IPS-15b (cell line): ENCODE data around the gene WIPF1.

ENCODE experiments used
- H3K27me3 ChIP-seq: one replicate; pipeline ENCODE4 v1.6.1; 2013; ENCODE audit warnings: low read length; ENCODE audit not compliant: control insufficient read depth, insufficient read depth
- H3K36me3 ChIP-seq: one replicate; pipeline ENCODE4 v1.6.1; 2013; ENCODE audit warnings: low read length; ENCODE audit not compliant: control insufficient read depth, insufficient read depth
- H3K4me1 ChIP-seq: one replicate; pipeline ENCODE4 v1.6.1; 2013; ENCODE audit warnings: mild to moderate bottlenecking, low read length; ENCODE audit not compliant: control insufficient read depth, insufficient read depth
- H3K4me3 ChIP-seq: one replicate; pipeline ENCODE4 v1.5.1; 2013; ENCODE audit warnings: low read depth, low read length
- H3K9ac ChIP-seq: one replicate; pipeline ENCODE4 v1.6.1; 2013; ENCODE audit warnings: low read depth, mild to moderate bottlenecking, low read length
- H3K9me3 ChIP-seq: one replicate; pipeline ENCODE4 v1.6.1; 2013; ENCODE audit warnings: mild to moderate bottlenecking, low read length; ENCODE audit not compliant: control insufficient read depth, insufficient read depth

The WIPF1 gene

DNA sequence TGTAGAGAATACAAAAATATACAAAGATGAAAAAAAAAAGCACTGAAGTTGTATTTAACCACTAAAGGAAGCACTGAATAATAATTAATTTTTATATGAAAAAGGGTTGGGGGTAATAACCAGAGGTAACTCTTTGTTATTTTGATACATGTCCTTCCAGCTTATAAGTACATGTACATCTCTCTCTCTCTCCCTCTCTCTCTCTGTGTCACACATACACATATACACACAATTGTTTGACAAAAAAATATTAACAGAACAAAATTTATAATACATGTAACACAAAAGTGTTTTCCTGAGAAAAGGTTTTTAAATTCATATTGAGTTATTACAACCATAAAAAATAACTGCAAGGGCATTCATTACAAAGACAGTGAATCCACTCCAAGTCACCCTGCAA lies 4.6 kb downstream of the WIPF1 start:
- Histone ChIP-seq H3K27me3 (no peaks in the 10 kb centered on the region), H3K4me1 (peaks cover 7% of the 10 kb centered on the region), H3K36me3 (no peaks in the 10 kb centered on the region), H3K9ac (no peak overlapping the region), H3K4me3 (no peak overlapping the region), H3K9me3 (no peaks in the 10 kb centered on the region)

DNA sequence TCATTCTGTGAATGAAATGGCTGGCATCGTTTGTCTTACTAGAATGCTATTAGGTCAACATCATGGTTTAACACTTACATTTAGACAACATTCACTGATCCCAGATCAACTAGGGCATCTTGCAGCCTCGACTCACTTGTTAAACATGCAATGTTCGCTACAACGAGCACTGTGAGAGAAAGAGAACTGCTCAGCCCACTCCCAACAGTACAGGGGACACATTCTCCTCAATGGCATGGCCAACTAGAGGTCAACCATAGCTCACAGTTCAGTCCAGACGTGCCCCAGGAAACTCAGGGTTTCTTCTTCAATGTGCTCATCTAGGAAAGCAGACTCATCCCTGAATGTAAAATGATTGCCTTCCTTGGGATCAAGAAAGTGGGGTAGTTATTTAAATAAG lies 5.9 kb downstream of the WIPF1 start:
- Histone ChIP-seq H3K4me1 (peaks cover 8% of the 10 kb centered on the region), H3K36me3 (no peaks in the 10 kb centered on the region), H3K4me3 (no peak overlapping the region), H3K9ac (no peak overlapping the region), H3K27me3 (no peaks in the 10 kb centered on the region), H3K9me3 (no peaks in the 10 kb centered on the region)

DNA sequence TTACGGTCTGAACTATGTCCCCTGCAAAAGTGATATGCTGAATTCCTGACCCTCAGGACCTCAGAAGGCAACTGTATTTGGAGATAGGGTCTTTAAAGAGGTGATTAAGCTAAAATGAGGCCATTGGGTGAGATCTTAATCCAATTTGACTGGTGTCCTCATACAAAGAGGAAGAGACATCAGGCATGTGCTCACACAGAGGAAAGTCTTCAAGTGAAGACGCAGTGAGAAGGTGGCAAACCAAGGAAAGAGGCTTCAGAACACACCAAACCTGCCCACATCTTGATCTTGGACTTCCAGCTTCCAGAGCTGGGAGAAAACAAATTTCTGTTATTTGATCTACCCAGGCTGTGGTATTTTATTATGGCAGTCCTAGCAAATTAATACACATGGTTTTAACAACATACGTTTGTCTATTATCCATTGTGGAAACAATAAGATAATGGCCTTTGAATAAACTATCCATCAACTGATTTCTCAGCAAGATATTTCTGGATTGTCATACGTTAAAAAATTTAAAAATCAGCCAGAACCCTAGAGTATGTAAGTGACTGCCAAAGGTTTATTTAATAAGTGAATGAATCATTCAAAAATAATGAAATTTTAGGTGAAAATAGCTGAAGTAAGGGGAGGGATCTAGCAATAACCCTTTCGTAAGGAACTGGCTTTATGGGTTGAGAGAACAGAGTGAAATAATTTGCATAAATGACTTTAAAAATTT lies 6.5 kb downstream of the WIPF1 start:
- H3K4me3 ChIP-seq: no peak overlapping the region
- H3K9ac ChIP-seq: no peak overlapping the region
- H3K36me3 ChIP-seq: no peaks in the 10 kb centered on the region
- peaks cover 10% of the 10 kb centered on the region for H3K4me1 ChIP-seq
- H3K27me3 ChIP-seq: no peaks in the 10 kb centered on the region
- H3K9me3 ChIP-seq: no peaks in the 10 kb centered on the region

DNA sequence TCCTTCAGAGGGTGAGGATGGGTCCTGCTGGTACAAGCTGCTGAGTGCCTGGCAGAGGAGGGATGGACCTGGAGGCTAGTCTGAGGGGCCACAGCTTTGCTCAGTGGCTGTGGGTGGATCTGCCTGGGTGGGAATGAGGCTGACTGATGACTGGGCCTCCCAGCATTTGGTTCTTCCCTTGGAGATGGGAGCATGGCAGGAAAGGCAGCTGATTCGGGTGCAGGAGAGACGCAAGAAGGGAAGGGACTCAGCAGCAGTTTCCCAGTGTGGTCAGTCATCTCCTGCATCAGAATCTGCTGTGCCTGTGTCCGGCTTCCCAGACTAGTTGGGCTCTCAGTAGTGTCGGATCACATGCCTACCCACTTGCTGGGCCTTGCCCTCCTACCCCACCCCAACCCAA lies 7.3 kb downstream of the WIPF1 start:
- H3K4me3 ChIP-seq: no peak overlapping the region

DNA sequence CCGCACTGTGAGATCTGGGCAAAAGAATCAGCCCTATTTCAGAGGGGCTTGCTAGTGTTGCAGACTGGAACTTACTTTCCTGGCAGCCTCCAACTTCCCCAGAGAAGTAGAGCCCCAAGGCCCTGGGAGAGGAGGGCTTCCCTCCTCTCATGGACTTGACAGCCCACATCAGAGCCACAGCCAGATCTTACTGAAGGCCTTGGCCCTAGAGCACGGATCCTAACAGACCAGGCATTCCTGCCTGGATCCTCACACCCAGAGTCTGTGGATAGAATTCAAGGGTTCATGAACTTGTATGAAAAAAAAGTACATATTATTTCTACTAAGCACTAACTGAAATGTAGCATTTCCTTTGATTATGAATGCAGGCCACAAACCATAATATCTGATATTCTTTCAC lies 8.3 kb downstream of the WIPF1 start:
- Histone ChIP-seq H3K9me3 (no peaks in the 10 kb centered on the region), H3K27me3 (no peaks in the 10 kb centered on the region), H3K4me3 (no peak overlapping the region), H3K36me3 (no peaks in the 10 kb centered on the region), H3K4me1 (peaks cover 20% of the 10 kb centered on the region), H3K9ac (no peak overlapping the region)

More for the DNA sequence above, 7.3 kb downstream of the WIPF1 start:
- Histone ChIP-seq H3K36me3 (no peaks in the 10 kb centered on the region), H3K4me1 (peaks cover 17% of the 10 kb centered on the region), H3K27me3 (no peaks in the 10 kb centered on the region), H3K9me3 (no peaks in the 10 kb centered on the region), H3K9ac (no peak overlapping the region)

DNA sequence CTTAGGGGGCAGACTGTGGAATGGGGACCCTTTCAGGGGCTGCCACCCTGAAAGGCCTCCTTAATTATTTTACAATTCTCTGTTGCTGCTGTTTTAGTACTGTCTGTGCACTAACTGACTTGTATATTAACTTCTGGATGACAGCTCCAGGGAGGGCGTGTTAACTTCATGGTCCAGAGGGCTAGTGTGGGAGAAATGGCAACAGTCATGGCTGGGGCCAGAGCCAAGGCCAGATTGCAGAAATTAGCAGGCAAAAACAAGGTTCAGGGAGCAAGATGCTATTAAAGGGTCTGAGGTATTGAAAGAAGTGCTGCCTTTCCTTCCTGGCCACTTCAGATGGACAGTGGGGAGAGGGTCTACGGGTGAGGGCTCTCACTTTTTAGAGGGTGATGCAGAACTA lies 9.1 kb downstream of the WIPF1 start:
- Histone ChIP-seq H3K27me3 (no peaks in the 10 kb centered on the region), H3K9me3 (no peaks in the 10 kb centered on the region), H3K9ac (no peak overlapping the region), H3K36me3 (no peaks in the 10 kb centered on the region), H3K4me1 (peaks cover 16% of the 10 kb centered on the region), H3K4me3 (no peak overlapping the region)

DNA sequence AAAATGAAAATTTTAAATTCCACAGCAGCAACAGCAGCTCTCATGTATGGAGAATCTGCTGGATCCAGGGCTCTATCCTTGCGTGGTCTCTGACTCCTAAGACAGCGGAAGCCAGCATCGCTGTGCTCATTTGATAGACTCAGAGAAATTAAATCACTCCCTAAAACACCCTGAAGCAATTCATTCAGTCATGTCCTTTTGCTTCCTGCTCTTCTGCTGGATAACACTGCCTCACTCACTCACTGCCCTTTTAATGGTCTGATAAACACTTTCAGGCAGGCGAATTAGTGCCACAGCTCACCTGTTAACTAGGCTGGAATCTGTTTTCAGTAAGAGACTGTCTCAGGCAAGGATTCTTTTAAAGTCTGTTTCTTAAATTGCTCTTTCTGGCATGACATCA lies 10.0 kb downstream of the WIPF1 start:
- Histone ChIP-seq H3K4me3 (no peak overlapping the region), H3K4me1 (peaks cover 13% of the 10 kb centered on the region), H3K27me3 (no peaks in the 10 kb centered on the region), H3K9me3 (no peaks in the 10 kb centered on the region), H3K9ac (no peak overlapping the region), H3K36me3 (no peaks in the 10 kb centered on the region)

DNA sequence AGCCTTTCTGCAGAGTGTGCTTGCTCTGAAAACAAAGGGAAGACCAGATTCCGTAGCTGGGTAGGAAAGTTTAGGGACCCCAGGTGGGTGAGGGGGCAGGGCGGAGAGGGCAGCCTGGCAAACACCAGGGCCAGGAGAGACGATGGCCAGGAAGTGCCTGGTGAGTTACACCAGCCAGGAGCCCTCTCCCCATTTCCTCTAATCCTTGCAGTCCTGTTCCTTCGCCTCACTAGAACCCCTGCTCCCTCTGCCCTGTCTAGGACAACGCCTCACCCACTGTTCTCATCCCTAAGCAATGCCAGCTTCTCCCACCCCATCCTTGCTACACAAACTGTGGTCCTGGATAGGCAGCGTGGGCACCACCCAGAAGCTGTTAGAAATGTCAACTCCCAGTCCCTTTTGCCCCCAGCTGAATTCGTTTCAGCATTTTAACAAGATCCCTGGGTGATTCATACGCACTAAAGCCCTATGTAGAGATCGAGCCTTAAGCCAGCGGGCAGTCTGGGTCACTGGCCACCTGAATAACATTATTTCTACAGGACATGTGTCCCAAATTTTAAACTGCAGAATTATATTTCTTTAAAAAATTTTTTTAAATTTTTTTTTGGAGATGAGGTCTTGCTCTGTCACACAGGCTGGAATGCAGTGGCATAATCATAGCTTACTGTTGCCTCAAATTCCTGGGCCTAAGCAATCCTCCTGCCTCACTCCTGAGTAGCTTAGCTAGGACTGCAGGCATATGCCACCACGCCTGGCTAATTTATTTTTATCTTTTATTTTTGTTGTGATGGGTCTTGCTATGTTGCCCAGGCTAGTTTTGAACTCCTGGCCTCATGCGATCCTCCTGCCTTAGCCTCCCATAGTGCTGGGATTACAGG lies 10.9 kb downstream of the WIPF1 start:
- peaks cover 13% of the 10 kb centered on the region for H3K4me1 ChIP-seq
- H3K9ac ChIP-seq: no peak overlapping the region
- H3K36me3 ChIP-seq: no peaks in the 10 kb centered on the region

DNA sequence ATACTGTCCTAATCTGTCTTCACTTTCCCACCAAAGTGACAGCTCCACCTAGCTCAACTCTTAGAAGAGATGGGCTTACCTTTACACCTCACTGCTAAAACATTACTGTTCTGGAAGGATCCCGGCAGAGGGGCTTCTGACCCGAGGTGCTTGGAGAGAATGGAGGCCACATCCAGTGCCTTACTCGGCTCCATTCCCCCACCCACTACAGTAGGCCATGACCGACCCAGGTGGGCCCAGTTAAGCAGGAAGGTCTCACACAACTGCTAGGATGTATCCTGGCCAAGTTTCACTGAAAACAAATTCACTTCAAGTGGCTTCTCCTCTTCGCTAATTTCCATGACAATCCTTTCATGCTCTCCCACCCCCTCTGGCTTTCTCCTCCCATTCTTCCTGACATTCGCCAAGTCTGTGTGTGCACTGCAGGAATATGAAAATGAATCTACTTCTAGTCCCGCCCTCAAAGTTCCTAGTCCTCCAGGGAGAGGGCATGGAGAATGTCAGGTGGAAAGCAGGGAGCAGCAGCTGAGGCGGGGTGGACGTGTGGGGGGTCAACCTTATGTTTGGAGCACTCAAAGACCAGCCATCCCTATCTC lies 11.8 kb downstream of the WIPF1 start:
- Histone ChIP-seq H3K9ac (no peak overlapping the region), H3K36me3 (no peaks in the 10 kb centered on the region), H3K9me3 (no peaks in the 10 kb centered on the region), H3K4me3 (peak overlapping the region; percentile 7), H3K27me3 (no peaks in the 10 kb centered on the region), H3K4me1 (peaks cover 13% of the 10 kb centered on the region)

More for the DNA sequence above, 10.9 kb downstream of the WIPF1 start:
- Histone ChIP-seq H3K4me3 (no peak overlapping the region), H3K27me3 (no peaks in the 10 kb centered on the region), H3K9me3 (no peaks in the 10 kb centered on the region)

DNA sequence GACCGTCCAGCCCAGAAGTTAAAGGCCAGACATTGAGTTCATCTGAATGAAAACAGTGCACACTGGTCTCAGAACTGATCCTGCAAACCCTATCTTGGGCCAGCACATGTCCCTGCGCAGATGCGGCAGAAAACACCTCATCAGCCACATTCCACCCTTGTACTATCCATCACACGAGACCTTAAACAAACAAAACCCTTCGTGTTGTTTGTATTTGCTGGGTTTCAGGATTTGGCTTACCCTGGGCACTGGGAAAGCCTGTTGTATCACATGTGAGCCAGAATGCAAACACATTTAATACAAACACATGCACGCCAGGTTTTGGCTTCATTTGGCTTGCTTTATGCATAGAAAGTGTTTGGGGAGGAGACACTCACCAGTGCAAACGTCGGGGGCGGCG lies 12.5 kb downstream of the WIPF1 start:
- H3K9me3 ChIP-seq: no peaks in the 10 kb centered on the region
- H3K36me3 ChIP-seq: no peaks in the 10 kb centered on the region
- no peaks in the 10 kb centered on the region for H3K27me3 ChIP-seq
- peaks cover 13% of the 10 kb centered on the region for H3K4me1 ChIP-seq
- no peak overlapping the region for H3K4me3 ChIP-seq
- no peak overlapping the region for H3K9ac ChIP-seq

DNA sequence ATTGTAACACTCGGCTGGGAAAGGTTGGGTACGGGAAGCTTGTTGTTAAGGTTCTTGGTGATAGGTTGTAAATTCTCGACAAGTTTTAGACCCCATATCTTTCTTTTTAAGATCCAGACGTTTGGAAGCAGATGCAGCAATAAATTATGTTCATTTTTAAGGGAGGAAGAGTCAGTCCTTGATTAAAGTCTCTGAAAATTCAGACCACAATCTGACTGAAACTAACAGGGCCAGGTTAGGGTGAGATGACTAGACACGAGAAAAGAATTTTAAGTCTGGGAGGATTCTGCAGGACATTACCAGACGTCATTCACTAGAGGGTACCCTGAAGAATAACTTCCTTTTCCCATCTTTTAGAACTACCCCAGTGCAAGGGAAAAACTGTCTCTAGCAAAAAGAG lies 16.1 kb downstream of the WIPF1 start:
- no peak overlapping the region for H3K4me3 ChIP-seq
- no peaks in the 10 kb centered on the region for H3K27me3 ChIP-seq
- no peaks in the 10 kb centered on the region for H3K9me3 ChIP-seq
- no peak overlapping the region for H3K9ac ChIP-seq
- no peaks in the 10 kb centered on the region for H3K36me3 ChIP-seq
- peaks cover 10% of the 10 kb centered on the region for H3K4me1 ChIP-seq
